Breast epithelium (tissue), 4 donors: ENCODE data around the gene DHCR24. TPM values are rescaled to one million over a fixed set of nuclear protein-coding genes. Genes with fewer than 3 reads are reported as not detected.

Experiments used
- DNase-seq, 2 donors: peaks; one replicate each; pipeline ENCODE4 v3.0.0-alpha.2; 2019; ENCODE audit warnings: low spot score in 2 of 2
- H3K27ac ChIP-seq, 2 donors: fragments of 200-600 bp; sonication (generic) in 1 of 2; one replicate each; pipeline ENCODE4 v1.5.1; 2016 to 2019; ENCODE audit warnings: mild to moderate bottlenecking in 1 of 2
- H3K27me3 ChIP-seq, 2 donors: fragments of 200-600 bp; sonication (generic) in 1 of 2; one replicate each; pipeline versions ENCODE4 v1.5.1 to v1.6.0; 2017 to 2019; ENCODE audit warnings: control low read depth in 1 of 2, mild to moderate bottlenecking in 1 of 2
- H3K36me3 ChIP-seq: fragments of 200-600 bp; one replicate; pipeline ENCODE4 v1.5.1; 2019
- H3K4me1 ChIP-seq, 2 donors: fragments of 200-600 bp; sonication (generic); one replicate each; pipeline ENCODE4 v1.5.1; 2016 to 2019; ENCODE audit warnings: control low read depth in 1 of 2
- H3K4me3 ChIP-seq, 3 donors: fragments of 200-600 bp; sonication (generic); 1 replicate in 2 of 3; 2 replicates in 1 of 3; pipeline ENCODE4 v1.5.1; 2016 to 2019; ENCODE audit warnings: mild to moderate bottlenecking in 3 of 3, moderate library complexity in 2 of 3
- H3K9me3 ChIP-seq, 2 donors: fragments of 200-600 bp; sonication (generic) in 1 of 2; one replicate each; pipeline ENCODE4 v1.5.1; 2016 to 2019; ENCODE audit warnings: control low read depth in 1 of 2
- POLR2A ChIP-seq: fragments of 450-650 bp; IDR thresholded peaks from one replicate; pipeline ENCODE4 v1.6.1; 2016; ENCODE audit warnings: antibody characterized with exemption, mild to moderate bottlenecking, moderate library complexity
- POLR2AphosphoS5 ChIP-seq, 3 donors: sonication (generic); formaldehyde crosslinking; IDR thresholded peaks; one replicate each; pipeline ENCODE4 v1.6.1; 2017; ENCODE audit warnings: antibody characterized with exemption in 3 of 3
- intact Hi-C: fragments of 100-400 bp; cut with DNase I; formaldehyde crosslinking; loops from one replicate; pipeline ENCODE4 v1.15.1; 2023; ENCODE audit warnings: low total_unique reads
- total RNA-seq, 3 donors: library from RNA; depleted of rRNA; stranded (reverse); fragments of >200 nt; gene quantifications; one replicate each; pipeline ENCODE4 v1.1.0, GENCODE V29; 2016
- TF ChIP-seq, protein P1 (sequence below), 3 donors: fragments of 450-650 bp; IDR thresholded peaks; one replicate each; pipeline ENCODE4 v1.5.1; 2016 to 2017; ENCODE audit warnings: antibody characterized with exemption in 3 of 3, mild to moderate bottlenecking in 3 of 3, moderate library complexity in 3 of 3

Gene DHCR24
- total RNA-seq, 3 donors from 2014 or later = 149 to 230 (median 157) TPM

GRCh38 chr1:54848134-54848948 is 38.7 kb downstream of the DHCR24 start:
- Histone ChIP-seq H3K9me3 (no peaks in the 10 kb centered on the region), H3K27ac (no peak overlapping the region), H3K36me3 (no peaks in the 10 kb centered on the region), H3K4me1 (no peaks in the 10 kb centered on the region), H3K4me3 (no peak overlapping the region), H3K27me3 (no peaks in the 10 kb centered on the region)
- TF ChIP-seq, protein P1, sequence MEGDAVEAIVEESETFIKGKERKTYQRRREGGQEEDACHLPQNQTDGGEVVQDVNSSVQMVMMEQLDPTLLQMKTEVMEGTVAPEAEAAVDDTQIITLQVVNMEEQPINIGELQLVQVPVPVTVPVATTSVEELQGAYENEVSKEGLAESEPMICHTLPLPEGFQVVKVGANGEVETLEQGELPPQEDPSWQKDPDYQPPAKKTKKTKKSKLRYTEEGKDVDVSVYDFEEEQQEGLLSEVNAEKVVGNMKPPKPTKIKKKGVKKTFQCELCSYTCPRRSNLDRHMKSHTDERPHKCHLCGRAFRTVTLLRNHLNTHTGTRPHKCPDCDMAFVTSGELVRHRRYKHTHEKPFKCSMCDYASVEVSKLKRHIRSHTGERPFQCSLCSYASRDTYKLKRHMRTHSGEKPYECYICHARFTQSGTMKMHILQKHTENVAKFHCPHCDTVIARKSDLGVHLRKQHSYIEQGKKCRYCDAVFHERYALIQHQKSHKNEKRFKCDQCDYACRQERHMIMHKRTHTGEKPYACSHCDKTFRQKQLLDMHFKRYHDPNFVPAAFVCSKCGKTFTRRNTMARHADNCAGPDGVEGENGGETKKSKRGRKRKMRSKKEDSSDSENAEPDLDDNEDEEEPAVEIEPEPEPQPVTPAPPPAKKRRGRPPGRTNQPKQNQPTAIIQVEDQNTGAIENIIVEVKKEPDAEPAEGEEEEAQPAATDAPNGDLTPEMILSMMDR (IDR thresholded peaks at IDR 0.05) = no peak
- no peak for TF ChIP-seq POLR2A
- TF ChIP-seq POLR2AphosphoS5 (IDR thresholded peaks at IDR 0.05) = no peak
- intact Hi-C loops = no loop called here
- peak in 1 of 2 donors; percentile 10 for DNase-seq

GRCh38 chr1:54846716-54847284 is 40.2 kb downstream of the DHCR24 start:
- no peak overlapping the region for H3K27ac ChIP-seq
- H3K36me3 ChIP-seq = no peaks in the 10 kb centered on the region
- TF ChIP-seq, protein P1 (IDR thresholded peaks at IDR 0.05) = no peak
- TF ChIP-seq POLR2A = no peak
- TF ChIP-seq POLR2AphosphoS5 (IDR thresholded peaks at IDR 0.05) = no peak
- intact Hi-C loops = no loop called here
- DNase-seq = peak in 1 of 2 donors; percentile 24
- no peak overlapping the region for H3K4me3 ChIP-seq
- H3K27me3 ChIP-seq = no peaks in the 10 kb centered on the region
- no peaks in the 10 kb centered on the region for H3K4me1 ChIP-seq
- no peaks in the 10 kb centered on the region for H3K9me3 ChIP-seq

- TF ChIP-seq, protein P1 (IDR thresholded peaks at IDR 0.05) = no peak
- TF ChIP-seq POLR2A = no peak
- TF ChIP-seq POLR2AphosphoS5 (IDR thresholded peaks at IDR 0.05) = no peak
- no peaks in the 10 kb centered on the region for H3K36me3 ChIP-seq
These were observed 40.7 kb downstream of the DHCR24 start for GRCh38 chr1:54846301-54846700.

DNA sequence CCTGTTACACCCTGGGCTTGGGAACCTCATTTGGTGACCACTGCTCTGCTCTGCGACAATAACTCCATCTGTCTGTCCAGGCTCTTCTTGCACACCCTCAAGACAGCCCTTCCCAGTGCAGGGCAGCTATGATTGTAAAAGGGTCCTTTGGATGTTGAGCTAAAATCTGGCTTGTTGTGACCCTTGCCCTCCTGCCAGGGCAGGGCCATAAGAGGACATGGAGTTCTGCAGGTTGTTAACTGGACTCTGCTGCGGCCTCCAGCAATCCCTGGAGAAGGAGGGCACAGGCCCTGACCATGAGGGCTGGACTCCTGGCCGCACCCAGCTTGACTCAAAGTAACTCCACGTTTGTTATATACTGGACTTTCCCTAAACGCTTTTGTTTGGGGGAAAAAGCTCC is 41.2 kb downstream of the DHCR24 start:
- DNase-seq = no peak
- no peak for TF ChIP-seq POLR2AphosphoS5 (IDR thresholded peaks at IDR 0.05)
- TF ChIP-seq POLR2A = no peak
- TF ChIP-seq, protein P1 (IDR thresholded peaks at IDR 0.05) = no peak
- intact Hi-C loops = no loop called here
- no peaks in the 10 kb centered on the region for H3K27me3 ChIP-seq
- no peak overlapping the region for H3K4me3 ChIP-seq
- no peak overlapping the region for H3K27ac ChIP-seq
- no peaks in the 10 kb centered on the region for H3K36me3 ChIP-seq
- no peaks in the 10 kb centered on the region for H3K4me1 ChIP-seq
- no peaks in the 10 kb centered on the region for H3K9me3 ChIP-seq

More at GRCh38 chr1:54846301-54846700, 40.7 kb downstream of the DHCR24 start:
- intact Hi-C loops = no loop called here
- H3K9me3 ChIP-seq = no peaks in the 10 kb centered on the region
- H3K27ac ChIP-seq = no peak overlapping the region
- peak in 1 of 2 donors; percentile 48 for DNase-seq
- no peaks in the 10 kb centered on the region for H3K4me1 ChIP-seq
- no peaks in the 10 kb centered on the region for H3K27me3 ChIP-seq
- H3K4me3 ChIP-seq = no peak overlapping the region

- peak in 1 of 2 donors; percentile 0 for DNase-seq
- no peaks in the 10 kb centered on the region for H3K27me3 ChIP-seq
These were observed 42.4 kb downstream of the DHCR24 start for GRCh38 chr1:54844564-54844963.

More at GRCh38 chr1:54844564-54844963, 42.4 kb downstream of the DHCR24 start:
- Histone ChIP-seq H3K36me3 (no peaks in the 10 kb centered on the region), H3K9me3 (no peaks in the 10 kb centered on the region), H3K27ac (no peak overlapping the region), H3K4me3 (no peak overlapping the region), H3K4me1 (no peaks in the 10 kb centered on the region)
- intact Hi-C loops = no loop called here
- TF ChIP-seq POLR2A = no peak
- TF ChIP-seq POLR2AphosphoS5 (IDR thresholded peaks at IDR 0.05) = no peak
- TF ChIP-seq, protein P1 (IDR thresholded peaks at IDR 0.05) = no peak
